Osteoblast (primary cell): ENCODE data around the gene ADGRL3. TPM values are rescaled to one million over a fixed set of nuclear protein-coding genes. Genes with fewer than 3 reads are reported as not detected.
A peak's percentile ranks its signal among the peaks of the same experiment; 100 is the strongest.
"Not testable (repeated sequence)": the region's sequence is repeated elsewhere in the genome, so short reads cannot be mapped to it uniquely, and the experiment has no call there.

Experiments used
- DNase-seq: peaks from one replicate; pipeline ENCODE4 v3.0.0; 2011; ENCODE audit warnings: low spot score, mixed read lengths; ENCODE audit not compliant: insufficient read length; ENCODE audit errors: missing footprints
- H2AFZ ChIP-seq: 2 replicates; pipeline ENCODE4 v1.6.0; 2011; ENCODE audit warnings: mild to moderate bottlenecking, low read length
- H3K27ac ChIP-seq: 2 replicates; pipeline ENCODE4 v1.5.1; 2011; ENCODE audit warnings: mild to moderate bottlenecking, low read depth, low read length, moderate library complexity
- H3K27me3 ChIP-seq: 2 replicates; pipeline ENCODE4 v1.6.0; 2012; ENCODE audit warnings: mild to moderate bottlenecking, control low read depth, inconsistent platforms, low read length, moderate library complexity; ENCODE audit not compliant: insufficient read depth
- H3K36me3 ChIP-seq: 2 replicates; pipeline ENCODE4 v1.5.1; 2011; ENCODE audit warnings: mild to moderate bottlenecking, low read length, control low read depth, moderate library complexity; ENCODE audit not compliant: insufficient read depth
- H3K4me1 ChIP-seq: 2 replicates; pipeline ENCODE4 v1.5.1; 2011; ENCODE audit warnings: mild to moderate bottlenecking, low read length, control low read depth, moderate library complexity; ENCODE audit not compliant: insufficient read depth
- H3K4me2 ChIP-seq: 2 replicates; pipeline ENCODE4 v1.6.0; 2011; ENCODE audit warnings: mild to moderate bottlenecking, low read length; ENCODE audit not compliant: insufficient read depth
- H3K4me3 ChIP-seq: fragments of 200-600 bp; sonication (generic); 3 replicates; pipeline ENCODE4 v1.5.1; 2012; ENCODE audit warnings: mild to moderate bottlenecking, low read length, inconsistent platforms; ENCODE audit not compliant: insufficient read depth
- H3K79me2 ChIP-seq: 2 replicates; pipeline ENCODE4 v1.6.0; 2012; ENCODE audit warnings: mild to moderate bottlenecking, low read length, control low read depth, inconsistent platforms; ENCODE audit not compliant: insufficient read depth
- H3K9me3 ChIP-seq: 2 replicates; pipeline ENCODE4 v1.5.1; 2011; ENCODE audit warnings: low read depth, low read length, control low read depth
- H4K20me1 ChIP-seq: 2 replicates; pipeline ENCODE4 v1.6.0; 2012; ENCODE audit warnings: mild to moderate bottlenecking, low read length, control low read depth; ENCODE audit not compliant: insufficient read depth
- total RNA-seq: library from RNA; depleted of rRNA; stranded (reverse); fragments of >200 nt; gene quantifications from 2 replicates; pipeline ENCODE4 v1.2.3, GENCODE V29; 2012
- TF ChIP-seq, protein P1 (sequence below): IDR thresholded peaks from 2 replicates; pipeline ENCODE4 v1.5.1; 2011; ENCODE audit warnings: mild to moderate bottlenecking, low read depth, low read length, moderate library complexity; ENCODE audit errors: extremely low read depth

ADGRL3 gene
- total RNA-seq, 1 donor: not detected

DNA sequence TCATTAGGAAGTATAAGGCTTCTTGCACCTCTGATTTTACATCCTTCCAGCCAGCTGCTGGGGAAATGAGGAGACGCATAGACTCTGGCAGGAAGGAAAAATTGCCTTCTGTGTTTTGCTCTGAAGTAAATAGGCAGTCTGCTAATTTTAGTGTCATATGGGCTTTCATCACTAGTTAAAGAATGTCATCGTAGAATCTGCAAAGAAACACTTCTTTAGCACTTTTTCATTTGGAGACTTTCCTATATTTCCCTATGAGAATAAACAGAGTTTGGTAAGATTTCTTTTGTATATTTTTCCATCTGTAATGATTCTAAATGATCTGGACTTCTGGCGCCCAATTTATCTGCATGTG lies 3.3 kb downstream of the ADGRL3 start:
- Histone ChIP-seq H2AFZ (no peak overlapping the region), H3K4me2 (no peak overlapping the region), H3K9me3 (no peaks in the 10 kb centered on the region), H3K27me3 (peaks cover 23% of the 10 kb centered on the region), H3K4me3 (no peak overlapping the region), H4K20me1 (no peaks in the 10 kb centered on the region), H3K36me3 (no peaks in the 10 kb centered on the region), H3K27ac (no peak overlapping the region), H3K79me2 (no peaks in the 10 kb centered on the region), H3K4me1 (no peaks in the 10 kb centered on the region)
- DNase-seq: peak; percentile 37
- TF ChIP-seq, protein P1, sequence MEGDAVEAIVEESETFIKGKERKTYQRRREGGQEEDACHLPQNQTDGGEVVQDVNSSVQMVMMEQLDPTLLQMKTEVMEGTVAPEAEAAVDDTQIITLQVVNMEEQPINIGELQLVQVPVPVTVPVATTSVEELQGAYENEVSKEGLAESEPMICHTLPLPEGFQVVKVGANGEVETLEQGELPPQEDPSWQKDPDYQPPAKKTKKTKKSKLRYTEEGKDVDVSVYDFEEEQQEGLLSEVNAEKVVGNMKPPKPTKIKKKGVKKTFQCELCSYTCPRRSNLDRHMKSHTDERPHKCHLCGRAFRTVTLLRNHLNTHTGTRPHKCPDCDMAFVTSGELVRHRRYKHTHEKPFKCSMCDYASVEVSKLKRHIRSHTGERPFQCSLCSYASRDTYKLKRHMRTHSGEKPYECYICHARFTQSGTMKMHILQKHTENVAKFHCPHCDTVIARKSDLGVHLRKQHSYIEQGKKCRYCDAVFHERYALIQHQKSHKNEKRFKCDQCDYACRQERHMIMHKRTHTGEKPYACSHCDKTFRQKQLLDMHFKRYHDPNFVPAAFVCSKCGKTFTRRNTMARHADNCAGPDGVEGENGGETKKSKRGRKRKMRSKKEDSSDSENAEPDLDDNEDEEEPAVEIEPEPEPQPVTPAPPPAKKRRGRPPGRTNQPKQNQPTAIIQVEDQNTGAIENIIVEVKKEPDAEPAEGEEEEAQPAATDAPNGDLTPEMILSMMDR: no peak

DNA sequence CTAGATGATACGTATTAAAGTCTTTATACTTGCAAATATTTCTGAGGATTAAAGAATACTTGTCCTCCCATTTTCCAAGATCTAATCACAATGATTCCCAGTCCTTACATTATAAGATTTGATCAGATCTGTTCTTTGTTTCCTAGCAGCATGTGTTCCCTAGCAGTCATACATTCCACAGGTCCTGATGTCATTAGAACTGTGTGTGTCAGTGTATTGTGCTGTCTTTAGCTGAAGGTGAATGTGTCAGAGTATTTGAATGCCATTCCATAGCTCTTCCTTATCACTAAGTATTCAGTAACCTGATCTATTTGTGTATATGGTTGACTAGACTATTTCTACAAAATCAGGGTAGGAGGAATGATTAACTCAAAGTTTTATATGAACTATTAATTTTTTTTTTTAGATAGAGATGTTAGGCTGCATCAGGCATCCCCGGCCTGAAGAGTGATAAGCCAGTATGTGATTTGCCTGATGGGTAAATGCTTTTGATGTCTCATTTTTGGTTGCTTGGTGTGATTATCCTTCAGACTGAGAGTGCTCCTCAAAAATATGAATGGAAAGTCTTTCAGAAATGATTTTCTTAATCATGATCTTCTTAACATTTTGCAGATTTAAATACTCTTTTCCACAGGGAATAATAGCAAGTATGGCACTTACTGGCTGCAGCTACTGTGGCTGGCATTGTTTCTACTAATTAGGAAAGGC lies 4.4 kb downstream of the ADGRL3 start:
- no peak overlapping the region for H2AFZ ChIP-seq
- no peaks in the 10 kb centered on the region for H3K79me2 ChIP-seq
- no peaks in the 10 kb centered on the region for H3K36me3 ChIP-seq
- no peaks in the 10 kb centered on the region for H3K9me3 ChIP-seq
- TF ChIP-seq, protein P1: no peak
- H4K20me1 ChIP-seq: no peaks in the 10 kb centered on the region
- no peak overlapping the region for H3K4me2 ChIP-seq
- no peaks in the 10 kb centered on the region for H3K4me1 ChIP-seq
- no peak overlapping the region for H3K4me3 ChIP-seq
- H3K27me3 ChIP-seq: peaks cover 23% of the 10 kb centered on the region
- peak; percentile 48 for DNase-seq
- no peak overlapping the region for H3K27ac ChIP-seq

DNA sequence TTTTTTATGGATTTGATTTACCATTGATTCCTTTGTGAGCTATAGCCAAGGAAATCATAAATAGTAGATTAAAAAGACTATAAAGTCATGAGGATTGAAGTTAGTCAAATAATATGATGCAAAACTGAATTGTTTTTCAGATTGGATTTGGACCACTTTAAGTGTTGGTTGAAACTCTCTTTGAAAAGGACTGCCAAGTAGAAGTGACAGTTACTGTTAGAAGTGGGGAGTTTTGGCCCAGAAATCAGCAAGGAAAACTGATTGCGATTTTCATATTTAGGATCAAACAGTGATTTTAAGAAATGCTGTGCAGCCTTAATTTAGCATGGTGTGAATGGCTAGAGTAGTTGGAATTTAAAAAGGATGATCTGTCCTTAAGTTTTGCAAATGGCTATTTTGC lies 4.9 kb downstream of the ADGRL3 start:
- Histone ChIP-seq H4K20me1 (no peaks in the 10 kb centered on the region), H3K4me2 (no peak overlapping the region), H3K27me3 (peaks cover 23% of the 10 kb centered on the region), H3K4me3 (no peak overlapping the region), H3K36me3 (no peaks in the 10 kb centered on the region), H2AFZ (no peak overlapping the region), H3K27ac (no peak overlapping the region), H3K79me2 (no peaks in the 10 kb centered on the region), H3K4me1 (no peaks in the 10 kb centered on the region), H3K9me3 (peaks cover under 1% of the 10 kb centered on the region)
- TF ChIP-seq, protein P1: no peak
- no peak for DNase-seq

DNA sequence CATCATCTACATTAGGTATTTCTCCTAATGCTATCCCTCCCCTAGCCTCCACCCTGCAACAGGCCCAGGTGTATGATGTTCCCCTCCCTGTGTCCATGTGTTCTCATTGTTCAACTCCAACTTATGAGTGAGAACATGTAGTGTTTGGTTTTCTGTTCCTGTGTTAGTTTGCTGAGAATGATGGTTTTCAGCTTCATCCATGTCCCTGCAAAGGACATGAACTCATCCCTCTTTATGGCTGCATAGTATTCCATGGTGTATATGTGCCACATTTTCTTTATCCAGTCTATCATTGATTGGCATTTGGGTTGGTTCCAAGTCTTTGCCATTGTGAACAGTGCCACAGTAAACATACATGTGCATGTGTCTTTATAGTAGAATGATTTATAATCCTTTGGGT lies 7.0 kb downstream of the ADGRL3 start:
- H3K4me3 ChIP-seq, DNase-seq, H3K36me3 ChIP-seq, H3K27ac ChIP-seq, H3K4me1 ChIP-seq, H3K79me2 ChIP-seq, H3K27me3 ChIP-seq, H3K9me3 ChIP-seq, H4K20me1 ChIP-seq, H2AFZ ChIP-seq, H3K4me2 ChIP-seq: not testable (repeated sequence)
